SK-N-SH treated with all-trans-retinoic acid at 6 μM for 48 hours (cell line): ENCODE results near the gene NUBPL.

ENCODE experiments used
- ATAC-seq: fragments of 200-7000 bp; cut with Tn5 transposase; 3 replicates; pipeline ENCODE4 v1.9.1; 2020; ENCODE audit warnings: mild to moderate bottlenecking, moderate library complexity
- ARNTL ChIP-seq: fragments of 450-650 bp; formaldehyde crosslinking; IDR thresholded peaks from 2 replicates; pipeline ENCODE4 v1.5.0; 2020; ENCODE audit warnings: low read depth, mild to moderate bottlenecking, moderate library complexity, borderline replicate concordance
- BACH2 ChIP-seq: fragments of 250-450 bp; sonication (Bioruptor Pico); IDR thresholded peaks from 2 replicates; pipeline ENCODE4 v1.9.0; 2021; ENCODE audit warnings: mild to moderate bottlenecking, borderline replicate concordance
- CREB5 ChIP-seq: fragments of 250-450 bp; sonication (Bioruptor Pico); IDR thresholded peaks from 2 replicates; pipeline ENCODE4 v1.5.1; 2020; ENCODE audit warnings: low read depth, mild to moderate bottlenecking, moderate library complexity
- CSDC2 ChIP-seq: fragments of 250-450 bp; sonication (Bioruptor Pico); IDR thresholded peaks from 2 replicates; pipeline ENCODE4 v1.5.0; 2020; ENCODE audit warnings: mild to moderate bottlenecking, moderate library complexity
- CSRNP3 ChIP-seq: fragments of 250-450 bp; sonication (Bioruptor Pico); IDR thresholded peaks from 2 replicates; pipeline ENCODE4 v1.5.1; 2021; ENCODE audit warnings: mild to moderate bottlenecking, moderate library complexity
- ESRRG ChIP-seq: fragments of 250-450 bp; sonication (Bioruptor Pico); IDR thresholded peaks from 2 replicates; pipeline ENCODE4 v1.6.1; 2021; ENCODE audit warnings: mild to moderate bottlenecking
- GLIS3 ChIP-seq: fragments of 250-450 bp; sonication (Bioruptor Pico); IDR thresholded peaks from 2 replicates; pipeline ENCODE4 v1.5.0; 2020; ENCODE audit warnings: mild to moderate bottlenecking, moderate library complexity
- ISL1 ChIP-seq: fragments of 250-450 bp; sonication (Bioruptor Pico); IDR thresholded peaks from 2 replicates; pipeline ENCODE4 v2.1.2; 2022; ENCODE audit warnings: mild to moderate bottlenecking, moderate library complexity
- OSR1 ChIP-seq: fragments of 250-450 bp; sonication (Bioruptor Pico); IDR thresholded peaks from 2 replicates; pipeline ENCODE4 v1.8.0; 2022; ENCODE audit warnings: moderate library complexity, mild to moderate bottlenecking, inconsistent platforms
- POU6F1 ChIP-seq: fragments of 250-450 bp; sonication (Bioruptor Pico); IDR thresholded peaks from 2 replicates; pipeline ENCODE4 v1.8.0; 2021; ENCODE audit warnings: low read depth, mild to moderate bottlenecking, moderate library complexity, borderline replicate concordance
- PPARA ChIP-seq: fragments of 250-450 bp; sonication (Bioruptor Pico); IDR thresholded peaks from 2 replicates; pipeline ENCODE4 v1.5.0; 2020; ENCODE audit warnings: mild to moderate bottlenecking, borderline replicate concordance
- RARB ChIP-seq: fragments of 250-450 bp; sonication (Bioruptor Pico); IDR thresholded peaks from 2 replicates; pipeline ENCODE4 v1.8.0; 2021; ENCODE audit warnings: mild to moderate bottlenecking, moderate library complexity
- SNAI2 ChIP-seq: fragments of 250-450 bp; sonication (Bioruptor Pico); IDR thresholded peaks from 2 replicates; pipeline ENCODE4 v1.5.0; 2020; ENCODE audit warnings: mild to moderate bottlenecking, moderate library complexity
- TCF4 ChIP-seq: fragments of 250-450 bp; sonication (Bioruptor Pico); IDR thresholded peaks from 2 replicates; pipeline ENCODE4 v1.8.0; 2021; ENCODE audit warnings: mild to moderate bottlenecking, moderate library complexity, borderline replicate concordance
- TOX ChIP-seq: fragments of 250-450 bp; sonication (Bioruptor Pico); IDR thresholded peaks from 2 replicates; pipeline ENCODE4 v1.8.0; 2021; ENCODE audit warnings: mild to moderate bottlenecking, moderate library complexity, borderline replicate concordance
- TSHZ2 ChIP-seq: fragments of 250-450 bp; sonication (Bioruptor Pico); IDR thresholded peaks from 2 replicates; pipeline ENCODE4 v1.5.0; 2020; ENCODE audit warnings: mild to moderate bottlenecking, moderate library complexity
- ZC3H10 ChIP-seq: fragments of 250-450 bp; sonication (Bioruptor Pico); IDR thresholded peaks from 2 replicates; pipeline ENCODE4 v1.5.1; 2021; ENCODE audit warnings: mild to moderate bottlenecking, moderate library complexity
- ZFP30 ChIP-seq: fragments of 450-650 bp; formaldehyde crosslinking; IDR thresholded peaks from 2 replicates; pipeline ENCODE4 v1.5.0; 2022; ENCODE audit warnings: mild to moderate bottlenecking, moderate library complexity
- ZNF565 ChIP-seq: fragments of 450-650 bp; formaldehyde crosslinking; conservative IDR thresholded peaks from 2 replicates; pipeline ENCODE4 v1.5.0; 2020; ENCODE audit warnings: low read depth, mild to moderate bottlenecking, moderate library complexity
- ZNF8 ChIP-seq: fragments of 450-650 bp; formaldehyde crosslinking; IDR thresholded peaks from 2 replicates; pipeline ENCODE4 v1.5.0; 2020; ENCODE audit warnings: mild to moderate bottlenecking, moderate library complexity

The NUBPL gene

GRCh38 chr14:31902945-31903646 is 341.9 kb downstream of the NUBPL start:
- no peak for ATAC-seq
- TF ChIP-seq GLIS3 (CRISPR knock-in tag) (no peak), PPARA (CRISPR knock-in tag) (no peak), CREB5 (CRISPR knock-in tag) (no peak), CSDC2 (CRISPR knock-in tag) (no peak), CSRNP3 (CRISPR knock-in tag) (no peak)

- no peak for ATAC-seq
- TF ChIP-seq SNAI2 (CRISPR knock-in tag) (no peak), ARNTL (CRISPR knock-in tag) (no peak), PPARA (CRISPR knock-in tag) (no peak), ZFP30 (CRISPR knock-in tag) (no peak), TSHZ2 (no peak), ESRRG (CRISPR knock-in tag) (no peak), CREB5 (CRISPR knock-in tag) (no peak), TOX (CRISPR knock-in tag) (no peak), CSRNP3 (CRISPR knock-in tag) (no peak), GLIS3 (CRISPR knock-in tag) (no peak), BACH2 (CRISPR knock-in tag) (no peak), ZNF8 (CRISPR knock-in tag) (no peak), ZC3H10 (CRISPR knock-in tag) (no peak), TCF4 (no peak), CSDC2 (CRISPR knock-in tag) (no peak), POU6F1 (no peak), RARB (no peak), ISL1 (CRISPR knock-in tag) (no peak), ZNF565 (CRISPR knock-in tag) (no peak), OSR1 (no peak)
Measured at GRCh38 chr14:31909977-31910376, 348.8 kb downstream of the NUBPL start.
